K562 (cell line): ENCODE data around the gene IL10RB. TPM values are rescaled to one million over a fixed set of nuclear protein-coding genes. Genes with fewer than 3 reads are reported as not detected.
A peak's percentile ranks its signal among the peaks of the same experiment; 100 is the strongest.

ENCODE experiments used
- ETV1 ChIP-seq: fragments of 450-650 bp; conservative IDR thresholded peaks from 2 replicates; pipeline ENCODE4 v1.6.1; 2016; ENCODE audit warnings: missing genetic modification characterization, control low read depth, low read depth, missing compliant biosample characterization
- GABPA ChIP-seq: fragments of 200-800 bp; sonication (Bioruptor generic); conservative IDR thresholded peaks from 2 replicates; pipeline ENCODE4 v1.6.1; 2016; ENCODE audit warnings: low read depth, missing genetic modification characterization, missing compliant biosample characterization
- KLF16 ChIP-seq: IDR thresholded peaks from 2 replicates; pipeline ENCODE4 v1.6.1; 2016; ENCODE audit warnings: antibody characterized with exemption
- MCM7 ChIP-seq, 2 experiments: fragments of 450-650 bp; IDR thresholded peaks; 2 replicates each; pipeline ENCODE4 v1.6.1; 2016 to 2018
- MTF1 ChIP-seq: fragments of 250-450 bp; sonication (Bioruptor Pico); IDR thresholded peaks from 2 replicates; pipeline ENCODE4 v1.9.0; 2021; ENCODE audit warnings: moderate library complexity, mild to moderate bottlenecking, inconsistent platforms, borderline replicate concordance
- MYBL2 ChIP-seq, 2 experiments: fragments of 450-650 bp in 1 of 2; sonication (generic) in 1 of 2; formaldehyde crosslinking in 1 of 2; IDR thresholded peaks; 2 replicates each; pipeline versions ENCODE4 v1.6.1 to v1.8.1; 2017 to 2022; ENCODE audit warnings: borderline replicate concordance in 1 of 2, inconsistent platforms in 1 of 2, low read depth in 1 of 2, mild to moderate bottlenecking in 1 of 2, missing genetic modification reagents in 1 of 2, moderate library complexity in 1 of 2
- NCOA4 ChIP-seq: fragments of 450-650 bp; IDR thresholded peaks from 2 replicates; pipeline ENCODE4 v1.6.1; 2018; ENCODE audit warnings: mild to moderate bottlenecking; ENCODE audit not compliant: partially characterized antibody
- POU5F1 ChIP-seq: fragments of 150-350 bp; IDR thresholded peaks from 2 replicates; pipeline ENCODE4 v1.6.1; 2014; ENCODE audit warnings: borderline replicate concordance, low read length, low read depth, mild to moderate bottlenecking; ENCODE audit not compliant: partially characterized antibody
- SMAD4 ChIP-seq: fragments of 250-450 bp; sonication (Bioruptor Pico); conservative IDR thresholded peaks from 2 replicates; pipeline ENCODE4 v1.8.0; 2021; ENCODE audit warnings: inconsistent platforms, mild to moderate bottlenecking, moderate library complexity
- SNRNP70 ChIP-seq: fragments of 200-400 bp; formaldehyde crosslinking; optimal IDR thresholded peaks from 2 replicates; pipeline ENCODE3; 2017; ENCODE audit warnings: low read depth, low read length
- SRSF9 ChIP-seq: fragments of 200-400 bp; formaldehyde crosslinking; IDR thresholded peaks from 2 replicates; pipeline ENCODE4 v1.6.1; 2017; ENCODE audit warnings: low read depth, low read length, borderline replicate concordance
- polyA plus RNA-seq, 8 experiments: library from polyadenylated mRNA; depleted of rRNA in 4 of 8; stranded (reverse) in 5 of 8; unstranded in 3 of 8; fragments of >200 nt; fragmentation: Nextera tagmentation in 2 of 8; fragmentation: Illumina TruSeq in 1 of 8; extraction: Ambion mirVana in 2 of 8; extraction: Trizol in 1 of 8; gene quantifications; 2 replicates each; pipeline versions ENCODE4 v1.2.1 to v1.2.3, GENCODE V29; 2011 to 2014; ENCODE audit warnings: inconsistent platforms in 1 of 8, missing spikeins in 1 of 8
- total RNA-seq, 7 experiments: library from RNA; depleted of rRNA in 6 of 7; stranded (reverse); fragments of >200 nt in 6 of 7; fragmentation: Illumina TruSeq in 2 of 7; extraction: Trizol in 2 of 7; gene quantifications; 2 replicates each; pipeline versions ENCODE4 v1.2.1 to v1.2.3, GENCODE V29; 2011 to 2021; ENCODE audit warnings: low replicate concordance in 1 of 7
- TF ChIP-seq, protein P1 (sequence below), 2 experiments: fragments of 450-650 bp in 1 of 2; sonication (generic) in 1 of 2; formaldehyde crosslinking in 1 of 2; IDR thresholded peaks; 2 replicates each; pipeline versions ENCODE4 v1.7.1 to v1.9.0; 2016 to 2022; ENCODE audit warnings: inconsistent platforms in 1 of 2, mild to moderate bottlenecking in 1 of 2, missing genetic modification reagents in 1 of 2
- TF ChIP-seq, protein P2 (sequence below): sonication (generic); formaldehyde crosslinking; IDR thresholded peaks from 2 replicates; pipeline ENCODE4 v1.8.0; 2022; ENCODE audit warnings: missing genetic modification reagents, mild to moderate bottlenecking, moderate library complexity, borderline replicate concordance
- TF ChIP-seq, protein P3 (sequence below), 2 experiments: fragments of 450-650 bp in 1 of 2; sonication (generic) in 1 of 2; formaldehyde crosslinking in 1 of 2; IDR thresholded peaks in 1 of 2; conservative IDR thresholded peaks in 1 of 2; 2 replicates each; pipeline versions ENCODE4 v1.6.1 to v1.8.1; 2016 to 2023; ENCODE audit warnings: mild to moderate bottlenecking in 2 of 2, moderate library complexity in 2 of 2, inconsistent platforms in 1 of 2, missing genetic modification reagents in 1 of 2
- TF ChIP-seq, protein P4 (sequence below): sonication (generic); formaldehyde crosslinking; IDR thresholded peaks from 2 replicates; pipeline ENCODE4 v1.9.0; 2022; ENCODE audit warnings: mild to moderate bottlenecking, missing genetic modification reagents

IL10RB gene
- total and polyA plus RNA-seq, 9 of the 15 experiments (the other 6 are each of a cell fraction or from before 2014, with no cell fraction given): 10.9 to 33.8 (median 23.0) TPM

DNA sequence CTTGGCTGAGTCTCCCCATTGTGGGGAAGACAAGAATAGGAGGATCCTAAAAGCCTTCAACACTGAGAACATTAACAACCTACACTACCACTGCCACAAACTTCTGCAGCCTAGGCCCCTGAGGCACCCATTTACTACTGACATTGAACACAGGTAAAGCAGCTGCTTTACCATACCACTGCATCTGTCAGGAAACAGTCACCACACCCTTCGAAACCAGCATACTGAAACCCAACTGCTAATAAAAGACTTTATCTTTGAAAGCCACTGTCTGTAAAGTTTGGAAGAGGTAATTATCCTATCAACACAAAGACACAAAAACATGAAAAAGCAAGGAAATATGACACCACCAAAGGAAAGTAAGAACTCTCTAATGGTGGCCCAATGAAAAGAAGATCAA, 66.0 kb downstream of the IL10RB start (continued):
- TF ChIP-seq, protein P1, sequence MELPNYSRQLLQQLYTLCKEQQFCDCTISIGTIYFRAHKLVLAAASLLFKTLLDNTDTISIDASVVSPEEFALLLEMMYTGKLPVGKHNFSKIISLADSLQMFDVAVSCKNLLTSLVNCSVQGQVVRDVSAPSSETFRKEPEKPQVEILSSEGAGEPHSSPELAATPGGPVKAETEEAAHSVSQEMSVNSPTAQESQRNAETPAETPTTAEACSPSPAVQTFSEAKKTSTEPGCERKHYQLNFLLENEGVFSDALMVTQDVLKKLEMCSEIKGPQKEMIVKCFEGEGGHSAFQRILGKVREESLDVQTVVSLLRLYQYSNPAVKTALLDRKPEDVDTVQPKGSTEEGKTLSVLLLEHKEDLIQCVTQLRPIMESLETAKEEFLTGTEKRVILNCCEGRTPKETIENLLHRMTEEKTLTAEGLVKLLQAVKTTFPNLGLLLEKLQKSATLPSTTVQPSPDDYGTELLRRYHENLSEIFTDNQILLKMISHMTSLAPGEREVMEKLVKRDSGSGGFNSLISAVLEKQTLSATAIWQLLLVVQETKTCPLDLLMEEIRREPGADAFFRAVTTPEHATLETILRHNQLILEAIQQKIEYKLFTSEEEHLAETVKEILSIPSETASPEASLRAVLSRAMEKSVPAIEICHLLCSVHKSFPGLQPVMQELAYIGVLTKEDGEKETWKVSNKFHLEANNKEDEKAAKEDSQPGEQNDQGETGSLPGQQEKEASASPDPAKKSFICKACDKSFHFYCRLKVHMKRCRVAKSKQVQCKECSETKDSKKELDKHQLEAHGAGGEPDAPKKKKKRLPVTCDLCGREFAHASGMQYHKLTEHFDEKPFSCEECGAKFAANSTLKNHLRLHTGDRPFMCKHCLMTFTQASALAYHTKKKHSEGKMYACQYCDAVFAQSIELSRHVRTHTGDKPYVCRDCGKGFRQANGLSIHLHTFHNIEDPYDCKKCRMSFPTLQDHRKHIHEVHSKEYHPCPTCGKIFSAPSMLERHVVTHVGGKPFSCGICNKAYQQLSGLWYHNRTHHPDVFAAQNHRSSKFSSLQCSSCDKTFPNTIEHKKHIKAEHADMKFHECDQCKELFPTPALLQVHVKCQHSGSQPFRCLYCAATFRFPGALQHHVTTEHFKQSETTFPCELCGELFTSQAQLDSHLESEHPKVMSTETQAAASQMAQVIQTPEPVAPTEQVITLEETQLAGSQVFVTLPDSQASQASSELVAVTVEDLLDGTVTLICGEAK (IDR thresholded peaks at IDR 0.05): peak; percentile 34; the same call in 1 of the 2 replicates
- TF ChIP-seq, protein P1 (CRISPR knock-in tag; IDR thresholded peaks at IDR 0.05): no peak
- TF ChIP-seq, protein P2, sequence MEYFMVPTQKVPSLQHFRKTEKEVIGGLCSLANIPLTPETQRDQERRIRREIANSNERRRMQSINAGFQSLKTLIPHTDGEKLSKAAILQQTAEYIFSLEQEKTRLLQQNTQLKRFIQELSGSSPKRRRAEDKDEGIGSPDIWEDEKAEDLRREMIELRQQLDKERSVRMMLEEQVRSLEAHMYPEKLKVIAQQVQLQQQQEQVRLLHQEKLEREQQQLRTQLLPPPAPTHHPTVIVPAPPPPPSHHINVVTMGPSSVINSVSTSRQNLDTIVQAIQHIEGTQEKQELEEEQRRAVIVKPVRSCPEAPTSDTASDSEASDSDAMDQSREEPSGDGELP (CRISPR knock-in tag): 0 out of 2 replicates have a peak, but pooled peaks have one; percentile 37
- TF ChIP-seq ETV1 (tag): no peak
- no peak for TF ChIP-seq GABPA (tag)
- TF ChIP-seq, protein P3, sequence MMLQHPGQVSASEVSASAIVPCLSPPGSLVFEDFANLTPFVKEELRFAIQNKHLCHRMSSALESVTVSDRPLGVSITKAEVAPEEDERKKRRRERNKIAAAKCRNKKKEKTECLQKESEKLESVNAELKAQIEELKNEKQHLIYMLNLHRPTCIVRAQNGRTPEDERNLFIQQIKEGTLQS (IDR thresholded peaks at IDR 0.05): no peak
- TF ChIP-seq, protein P3 (CRISPR knock-in tag; conservative IDR thresholded peaks at IDR 0.05): 0 out of 2 replicates have a peak, but pooled peaks have one; percentile 13
- TF ChIP-seq POU5F1: no peak
- no peak for TF ChIP-seq KLF16
- TF ChIP-seq MTF1 (CRISPR knock-in tag): no peak
- TF ChIP-seq MCM7 (IDR thresholded peaks at IDR 0.05): no peak
- no peak for TF ChIP-seq SNRNP70
- TF ChIP-seq NCOA4: no peak
- peak; percentile 53; the same call in 1 of the 2 replicates for TF ChIP-seq SMAD4
- no peak for TF ChIP-seq SRSF9
- TF ChIP-seq, protein P4, sequence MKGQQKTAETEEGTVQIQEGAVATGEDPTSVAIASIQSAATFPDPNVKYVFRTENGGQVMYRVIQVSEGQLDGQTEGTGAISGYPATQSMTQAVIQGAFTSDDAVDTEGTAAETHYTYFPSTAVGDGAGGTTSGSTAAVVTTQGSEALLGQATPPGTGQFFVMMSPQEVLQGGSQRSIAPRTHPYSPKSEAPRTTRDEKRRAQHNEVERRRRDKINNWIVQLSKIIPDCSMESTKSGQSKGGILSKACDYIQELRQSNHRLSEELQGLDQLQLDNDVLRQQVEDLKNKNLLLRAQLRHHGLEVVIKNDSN: no peak
- peak; percentile 24; the same call in 1 of the 2 replicates for TF ChIP-seq MYBL2 (IDR thresholded peaks at IDR 0.05; ENCODE audit: low read depth)
- TF ChIP-seq MYBL2 (CRISPR knock-in tag; IDR thresholded peaks at IDR 0.05; ENCODE audit: borderline replicate concordance): no peak
